ENCODE data around the gene DUSP5.

Gene DUSP5, protein sequence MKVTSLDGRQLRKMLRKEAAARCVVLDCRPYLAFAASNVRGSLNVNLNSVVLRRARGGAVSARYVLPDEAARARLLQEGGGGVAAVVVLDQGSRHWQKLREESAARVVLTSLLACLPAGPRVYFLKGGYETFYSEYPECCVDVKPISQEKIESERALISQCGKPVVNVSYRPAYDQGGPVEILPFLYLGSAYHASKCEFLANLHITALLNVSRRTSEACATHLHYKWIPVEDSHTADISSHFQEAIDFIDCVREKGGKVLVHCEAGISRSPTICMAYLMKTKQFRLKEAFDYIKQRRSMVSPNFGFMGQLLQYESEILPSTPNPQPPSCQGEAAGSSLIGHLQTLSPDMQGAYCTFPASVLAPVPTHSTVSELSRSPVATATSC

DNA sequence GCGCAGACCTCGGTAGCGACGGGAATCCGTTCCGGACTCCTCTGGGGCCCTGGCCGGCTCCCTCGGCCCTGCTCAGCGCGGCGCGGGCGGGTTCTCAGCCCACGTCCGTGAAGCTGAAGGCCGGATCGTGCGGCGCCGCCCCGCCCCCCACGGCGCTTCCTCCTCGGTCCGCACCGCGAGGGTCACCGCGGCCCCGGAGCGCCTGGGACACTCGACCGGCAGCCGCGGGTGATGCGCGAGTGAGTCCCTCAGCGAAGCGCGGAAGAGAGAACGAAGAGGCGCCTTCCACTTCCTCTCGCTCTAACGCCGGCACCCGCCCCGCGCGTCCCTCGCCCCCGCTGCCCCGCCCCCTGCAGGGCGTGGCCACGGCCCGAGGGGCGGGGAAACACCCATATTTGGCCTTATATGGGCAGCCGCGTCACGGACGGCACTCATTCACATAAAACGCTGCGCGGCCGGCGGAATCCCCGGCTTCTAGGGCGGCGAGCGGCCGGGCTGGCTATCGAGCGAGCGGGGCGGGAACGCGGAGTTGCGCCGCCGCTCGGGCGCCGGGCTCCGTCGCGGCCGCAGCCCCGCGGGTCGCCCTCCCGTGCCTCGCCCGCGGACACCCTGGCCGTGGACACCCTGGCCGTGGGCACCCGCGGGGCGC, at the start of gene DUSP5:
Gene DUSP5, plus strand, starts transcription at position 470 of the 649 bp plus-strand sequence. CDS start 215 bp downstream, outside the sequence.
- Histone ChIP-seq H3K9me3 (ENCODE audit: control insufficient read depth, insufficient read depth, low read length) (no peaks in the 10 kb centered on the region), H3K9me2 (replicated peaks; ENCODE audit: control insufficient read depth, low read length) (no peaks in the 10 kb centered on the region), H3K27me3 (ENCODE audit: control insufficient read depth, low read length) (peaks cover 49% of the 10 kb centered on the region), H3K4me2 (ENCODE audit: low read length) (peak within 1 kb of the TSS; percentile 80), H3K79me2 (ENCODE audit: control insufficient read depth, low read length) (no peaks in the 10 kb centered on the region), H3F3A (ENCODE audit: control insufficient read depth, insufficient read depth) (no peaks in the 10 kb centered on the region), H3K4me3 (ENCODE audit: low read length) (peak within 1 kb of the TSS; percentile 81), H3K27ac (ENCODE audit: low read depth, low read length) (no peak within 1 kb of the TSS), H3K36me3 (ENCODE audit: control insufficient read depth, low read length) (no peaks in the 10 kb centered on the region), H3K4me1 (ENCODE audit: control insufficient read depth, low read length) (peaks cover 42% of the 10 kb centered on the region), H4K20me1 (ENCODE audit: control insufficient read depth, insufficient read depth, low read depth, low read length) (no peaks in the 10 kb centered on the region)
- TF ChIP-seq, protein P1, sequence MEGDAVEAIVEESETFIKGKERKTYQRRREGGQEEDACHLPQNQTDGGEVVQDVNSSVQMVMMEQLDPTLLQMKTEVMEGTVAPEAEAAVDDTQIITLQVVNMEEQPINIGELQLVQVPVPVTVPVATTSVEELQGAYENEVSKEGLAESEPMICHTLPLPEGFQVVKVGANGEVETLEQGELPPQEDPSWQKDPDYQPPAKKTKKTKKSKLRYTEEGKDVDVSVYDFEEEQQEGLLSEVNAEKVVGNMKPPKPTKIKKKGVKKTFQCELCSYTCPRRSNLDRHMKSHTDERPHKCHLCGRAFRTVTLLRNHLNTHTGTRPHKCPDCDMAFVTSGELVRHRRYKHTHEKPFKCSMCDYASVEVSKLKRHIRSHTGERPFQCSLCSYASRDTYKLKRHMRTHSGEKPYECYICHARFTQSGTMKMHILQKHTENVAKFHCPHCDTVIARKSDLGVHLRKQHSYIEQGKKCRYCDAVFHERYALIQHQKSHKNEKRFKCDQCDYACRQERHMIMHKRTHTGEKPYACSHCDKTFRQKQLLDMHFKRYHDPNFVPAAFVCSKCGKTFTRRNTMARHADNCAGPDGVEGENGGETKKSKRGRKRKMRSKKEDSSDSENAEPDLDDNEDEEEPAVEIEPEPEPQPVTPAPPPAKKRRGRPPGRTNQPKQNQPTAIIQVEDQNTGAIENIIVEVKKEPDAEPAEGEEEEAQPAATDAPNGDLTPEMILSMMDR (IDR thresholded peaks at IDR 0.05; ENCODE audit: low read depth, low read length, poor library complexity, severe bottlenecking): no peak
- no peak for TF ChIP-seq EZH2phosphoT487 (IDR thresholded peaks at IDR 0.05; ENCODE audit: borderline replicate concordance, low read length)

DNA sequence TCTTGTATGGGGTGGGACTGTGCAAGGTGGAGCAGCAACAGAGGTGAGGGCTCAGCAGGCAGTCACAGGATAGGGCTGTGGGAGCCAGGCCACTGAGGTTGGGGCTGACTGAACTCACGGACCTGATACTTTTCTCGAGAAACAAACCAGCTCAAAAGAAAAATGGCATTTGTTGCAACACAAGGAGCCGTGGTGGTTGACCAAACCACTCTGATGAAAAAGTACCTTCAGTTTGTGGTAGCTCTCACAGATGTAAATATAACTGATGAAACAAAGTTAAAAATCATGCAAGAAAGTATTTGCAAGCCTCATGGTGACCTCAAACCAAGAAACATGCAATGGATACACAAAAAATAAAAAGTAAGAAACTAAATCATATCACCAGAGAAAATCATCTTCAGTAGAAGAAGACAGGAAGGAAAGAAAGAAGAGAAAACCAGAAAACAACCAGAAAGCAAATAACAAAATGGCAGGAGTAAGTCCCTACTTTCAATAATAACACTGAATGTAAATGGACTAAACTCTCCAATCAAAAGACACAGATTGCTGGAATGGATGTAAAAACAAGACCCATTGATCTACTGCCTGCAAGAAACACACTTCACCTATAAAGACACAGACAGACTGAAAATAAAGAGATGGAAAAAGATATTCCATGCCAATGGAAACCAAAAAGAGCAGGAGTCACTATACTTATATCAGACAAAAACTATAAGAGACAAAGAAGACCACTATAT, 48.9 kb upstream of the DUSP5 start:
- H3K27me3 ChIP-seq (ENCODE audit: control insufficient read depth, low read length): no peaks in the 10 kb centered on the region
- no peaks in the 10 kb centered on the region for H3K9me2 ChIP-seq (replicated peaks; ENCODE audit: control insufficient read depth, low read length)
- H3K79me2 ChIP-seq (ENCODE audit: control insufficient read depth, low read length): no peaks in the 10 kb centered on the region
- H3K27ac ChIP-seq (ENCODE audit: low read depth, low read length): no peak overlapping the region
- no peak for TF ChIP-seq EZH2phosphoT487 (IDR thresholded peaks at IDR 0.05; ENCODE audit: borderline replicate concordance, low read length)
- TF ChIP-seq, protein P1 (IDR thresholded peaks at IDR 0.05; ENCODE audit: low read depth, low read length, poor library complexity, severe bottlenecking): no peak
- H4K20me1 ChIP-seq (ENCODE audit: control insufficient read depth, insufficient read depth, low read depth, low read length): no peaks in the 10 kb centered on the region
- no peaks in the 10 kb centered on the region for H3F3A ChIP-seq (ENCODE audit: control insufficient read depth, insufficient read depth)
- H3K4me1 ChIP-seq (ENCODE audit: control insufficient read depth, low read length): no peaks in the 10 kb centered on the region
- H3K4me3 ChIP-seq (ENCODE audit: low read length): no peak overlapping the region
- no peak overlapping the region for H3K4me2 ChIP-seq (ENCODE audit: low read length)
- no peaks in the 10 kb centered on the region for H3K36me3 ChIP-seq (ENCODE audit: control insufficient read depth, low read length)
- H3K9me3 ChIP-seq (ENCODE audit: control insufficient read depth, insufficient read depth, low read length): no peaks in the 10 kb centered on the region

DNA sequence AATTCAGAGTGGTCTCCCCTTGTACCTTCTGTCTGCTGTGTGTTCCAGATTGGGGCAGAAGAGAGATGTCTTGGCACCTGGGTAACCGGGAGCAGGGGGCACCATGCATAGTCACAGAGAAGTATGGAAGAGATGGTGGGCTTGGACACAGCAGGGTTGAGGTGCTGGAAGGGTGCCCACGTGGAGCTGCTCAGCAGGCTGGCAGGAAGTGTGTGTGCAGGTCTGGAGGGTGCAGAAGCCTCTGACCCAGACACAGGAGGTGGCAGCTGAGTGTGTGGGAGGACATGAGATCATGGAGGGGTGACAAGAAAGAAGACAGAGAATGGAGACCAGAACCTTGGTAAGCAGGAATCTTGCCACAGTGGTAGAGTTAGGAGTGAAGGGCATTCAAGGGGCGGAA, 42.3 kb upstream of the DUSP5 start:
- TF ChIP-seq, protein P1 (IDR thresholded peaks at IDR 0.05; ENCODE audit: low read depth, low read length, poor library complexity, severe bottlenecking): no peak
- no peak for TF ChIP-seq EZH2phosphoT487 (IDR thresholded peaks at IDR 0.05; ENCODE audit: borderline replicate concordance, low read length)
- no peaks in the 10 kb centered on the region for H3K36me3 ChIP-seq (ENCODE audit: control insufficient read depth, low read length)
- peaks cover 54% of the 10 kb centered on the region for H3K4me1 ChIP-seq (ENCODE audit: control insufficient read depth, low read length)
- H3K27me3 ChIP-seq (ENCODE audit: control insufficient read depth, low read length): no peaks in the 10 kb centered on the region
- peak overlapping the region; percentile 37; the same call in 1 of the 2 replicates for H3K4me2 ChIP-seq (ENCODE audit: low read length)
- no peaks in the 10 kb centered on the region for H3K9me3 ChIP-seq (ENCODE audit: control insufficient read depth, insufficient read depth, low read length)
- no peak overlapping the region for H3K4me3 ChIP-seq (ENCODE audit: low read length)
- no peaks in the 10 kb centered on the region for H4K20me1 ChIP-seq (ENCODE audit: control insufficient read depth, insufficient read depth, low read depth, low read length)
- H3K79me2 ChIP-seq (ENCODE audit: control insufficient read depth, low read length): no peaks in the 10 kb centered on the region
- 0 out of 2 replicates have a peak, but pooled peaks cover 7% of the 10 kb centered on the region for H3F3A ChIP-seq (ENCODE audit: control insufficient read depth, insufficient read depth)
- no peaks in the 10 kb centered on the region for H3K9me2 ChIP-seq (replicated peaks; ENCODE audit: control insufficient read depth, low read length)
- no peak overlapping the region for H3K27ac ChIP-seq (ENCODE audit: low read depth, low read length)

Measured in DOHH2 (cell line).